ENCODE results near the gene STARD3NL.
"Not testable (repeated sequence)": the region's sequence is repeated elsewhere in the genome, so short reads cannot be mapped to it uniquely, and the experiment has no call there.

- not testable (repeated sequence) for TF ChIP-seq EZH2 (IDR thresholded peaks at IDR 0.05; ENCODE audit: insufficient read depth, poor library complexity, severe bottlenecking); EZH2phosphoT487 (IDR thresholded peaks at IDR 0.05; ENCODE audit: insufficient read depth, low read depth)
Measured at GRCh38 chr7:38175547-38175946, 2.5 kb upstream of the STARD3NL start.

Data from GM23248 (cell line).